ENCODE data around the gene MYO9B.

- no peak for TF ChIP-seq CTCF (IDR thresholded peaks at IDR 0.05; ENCODE audit: borderline replicate concordance, extremely low read depth, low read length, poor library complexity, severe bottlenecking)
- TF ChIP-seq EZH2 (IDR thresholded peaks at IDR 0.05; ENCODE audit: borderline replicate concordance, low read depth, low read length, severe bottlenecking) = no peak
Measured at GRCh38 chr19:17259118-17259780, 183.7 kb downstream of the MYO9B start.

Data from DND-41 (cell line).